Measurements from ENCODE around the gene ANTKMT. TPM values are rescaled to one million over a fixed set of nuclear protein-coding genes. Genes with fewer than 3 reads are reported as not detected.

The ANTKMT gene
- total and polyA plus RNA-seq, 2 donors (not counting 3 experiments of a cell fraction or from before 2014, with no cell fraction given): 26.1 to 27.9 TPM

DNA sequence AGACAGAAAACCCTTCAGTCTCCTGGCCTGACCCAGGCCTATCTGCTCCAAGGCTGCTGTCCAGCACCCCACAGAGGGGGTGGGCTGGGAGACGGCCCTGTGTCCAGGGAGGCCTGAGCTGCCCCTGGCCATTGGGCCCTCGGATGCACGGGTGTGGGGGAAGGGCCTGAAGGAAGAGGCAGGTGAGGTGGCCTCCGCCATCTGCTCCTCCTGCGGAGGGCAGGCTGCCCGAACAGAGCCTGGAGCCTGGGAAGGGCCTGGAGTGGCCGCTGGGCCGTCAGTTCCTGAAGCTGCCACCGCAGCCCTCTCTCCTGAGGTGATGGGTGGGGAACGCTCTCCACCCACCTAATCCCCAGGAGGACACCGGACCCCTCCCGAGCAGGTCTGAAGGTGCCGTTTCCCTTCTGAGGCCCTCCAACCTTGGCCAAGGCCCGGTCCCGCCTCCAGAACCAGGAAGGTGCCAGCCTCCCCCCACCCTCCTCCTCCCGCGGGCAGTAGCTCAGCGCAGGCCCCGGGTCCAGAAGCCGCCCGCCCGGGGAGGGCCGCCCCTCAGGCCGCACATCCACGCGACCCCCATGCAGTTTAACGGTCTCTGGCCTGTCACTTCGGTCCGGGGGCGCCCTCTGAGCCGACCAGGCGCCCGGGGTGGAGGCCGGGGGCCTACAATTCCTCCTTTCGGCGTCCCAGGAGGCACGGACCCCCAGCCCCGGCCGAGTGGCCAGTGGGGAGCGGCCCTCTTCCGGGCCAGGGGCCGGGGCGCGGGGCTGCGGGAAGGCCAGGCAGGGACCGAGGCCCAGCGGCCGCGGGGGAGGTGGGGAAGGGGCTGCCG lies 16.2 kb upstream of the ANTKMT start:
- POLR2A ChIA-PET: interaction anchor here (0.6 kb wide), 1 partner anchor 364 kb away, joined by 6 read pairs; no protein-coding TSS in a partner anchor
- H3K4me3 ChIP-seq (replicated peaks in 1 of 3; ENCODE audit: insufficient read depth in 1 of 3, low read depth in 1 of 3, low read length in 3 of 3): no peak overlapping the region
- H3K27me3 ChIP-seq (ENCODE audit: control insufficient read depth in 2 of 2, insufficient read depth in 2 of 2, low read length in 2 of 2): peaks cover 39 to 44% of the 10 kb centered on the region in 2 experiments
- dilution Hi-C loops (cut with MboI; ENCODE audit: extremely low pct_ligation_motif_present, low sequenced_read_pairs): no loop called here
- H3K4me1 ChIP-seq (ENCODE audit: control insufficient read depth, extremely low read depth, insufficient read depth, low read length): no peaks in the 10 kb centered on the region
- no peaks in the 10 kb centered on the region for H3K9me3 ChIP-seq (replicated peaks; ENCODE audit: control insufficient read depth, insufficient read depth, low read length)
- no peaks in the 10 kb centered on the region for H3K36me3 ChIP-seq (ENCODE audit: control insufficient read depth in 2 of 2, extremely low read depth in 1 of 2, insufficient read depth in 2 of 2, low read length in 2 of 2)
- H3K9me1 ChIP-seq (replicated peaks; ENCODE audit: control insufficient read depth, extremely low read depth, insufficient read depth, low read length): no peaks in the 10 kb centered on the region
- no peak overlapping the region for H3K9ac ChIP-seq (replicated peaks; ENCODE audit: extremely low read depth, insufficient read depth, low read length)
- DNase-seq (ENCODE audit: low read depth, low spot score) (no peak), FAIRE-seq (no peak)
- H4K20me1 ChIP-seq (replicated peaks; ENCODE audit: control insufficient read depth, extremely low read depth, insufficient read depth, low read length): no peaks in the 10 kb centered on the region
- no peak overlapping the region for H2AFZ ChIP-seq (ENCODE audit: low read depth, low read length)
- H3K4me2 ChIP-seq (ENCODE audit: insufficient read depth, low read length): no peak overlapping the region
- intact Hi-C loops (cut with micrococcal nuclease): no loop called here
- no TSS peak for BruUV-seq (replicated peaks)
- no peak overlapping the region for H3K27ac ChIP-seq (ENCODE audit: insufficient read depth, low read depth, low read length)
- H3K79me2 ChIP-seq (ENCODE audit: control insufficient read depth, insufficient read depth, low read length): no peaks in the 10 kb centered on the region
- TF ChIP-seq EZH2 (IDR thresholded peaks at IDR 0.05; ENCODE audit: borderline replicate concordance, low read depth, low read length, severe bottlenecking): peak; percentile 71
- TF ChIP-seq, protein P1, sequence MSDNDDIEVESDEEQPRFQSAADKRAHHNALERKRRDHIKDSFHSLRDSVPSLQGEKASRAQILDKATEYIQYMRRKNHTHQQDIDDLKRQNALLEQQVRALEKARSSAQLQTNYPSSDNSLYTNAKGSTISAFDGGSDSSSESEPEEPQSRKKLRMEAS (IDR thresholded peaks at IDR 0.05; ENCODE audit: insufficient read depth, insufficient read length): no peak
- TF ChIP-seq, protein P2, sequence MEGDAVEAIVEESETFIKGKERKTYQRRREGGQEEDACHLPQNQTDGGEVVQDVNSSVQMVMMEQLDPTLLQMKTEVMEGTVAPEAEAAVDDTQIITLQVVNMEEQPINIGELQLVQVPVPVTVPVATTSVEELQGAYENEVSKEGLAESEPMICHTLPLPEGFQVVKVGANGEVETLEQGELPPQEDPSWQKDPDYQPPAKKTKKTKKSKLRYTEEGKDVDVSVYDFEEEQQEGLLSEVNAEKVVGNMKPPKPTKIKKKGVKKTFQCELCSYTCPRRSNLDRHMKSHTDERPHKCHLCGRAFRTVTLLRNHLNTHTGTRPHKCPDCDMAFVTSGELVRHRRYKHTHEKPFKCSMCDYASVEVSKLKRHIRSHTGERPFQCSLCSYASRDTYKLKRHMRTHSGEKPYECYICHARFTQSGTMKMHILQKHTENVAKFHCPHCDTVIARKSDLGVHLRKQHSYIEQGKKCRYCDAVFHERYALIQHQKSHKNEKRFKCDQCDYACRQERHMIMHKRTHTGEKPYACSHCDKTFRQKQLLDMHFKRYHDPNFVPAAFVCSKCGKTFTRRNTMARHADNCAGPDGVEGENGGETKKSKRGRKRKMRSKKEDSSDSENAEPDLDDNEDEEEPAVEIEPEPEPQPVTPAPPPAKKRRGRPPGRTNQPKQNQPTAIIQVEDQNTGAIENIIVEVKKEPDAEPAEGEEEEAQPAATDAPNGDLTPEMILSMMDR (IDR thresholded peaks at IDR 0.05; ENCODE audit: extremely low read depth in 1 of 2, insufficient read depth in 1 of 2, low read depth in 1 of 2, low read length in 2 of 2): no peak
- TF ChIP-seq POLR2AphosphoS5 (IDR thresholded peaks at IDR 0.05; ENCODE audit: insufficient read depth, low read depth, low read length): no peak
- CTCF ChIA-PET: interaction anchor here (1.4 to 2.7 kb wide), 3 partner anchors 15 to 80 kb away, joined by 3 to 8 read pairs (median 4); partner anchors contain the start of genes ANTKMT and WDR24

Data from endothelial cell of umbilical vein (primary cell).